H9 (cell line): ENCODE data around the gene NUP210L. TPM values are rescaled to one million over a fixed set of nuclear protein-coding genes. Genes with fewer than 3 reads are reported as not detected.

Experiments used
- DNase-seq: peaks from one replicate; pipeline ENCODE4 v3.0.0-alpha.2; 2017
- H2AFZ ChIP-seq: one replicate; pipeline ENCODE4 v1.6.1; 2013; ENCODE audit warnings: mild to moderate bottlenecking, low read length, control low read depth, moderate library complexity
- H2AK5ac ChIP-seq: 2 replicates; pipeline ENCODE4 v1.6.1; 2013; ENCODE audit warnings: low read length, control low read depth, mixed read lengths; ENCODE audit not compliant: insufficient read length
- H2BK120ac ChIP-seq: one replicate; pipeline ENCODE4 v1.6.1; 2013; ENCODE audit warnings: low read depth, mild to moderate bottlenecking, low read length, control low read depth, inconsistent platforms; ENCODE audit not compliant: poor library complexity, severe bottlenecking
- H2BK12ac ChIP-seq: 2 replicates; pipeline ENCODE4 v1.6.1; 2013; ENCODE audit warnings: low read length, control low read depth, mixed read lengths, low read depth; ENCODE audit not compliant: insufficient read length
- H2BK15ac ChIP-seq: 2 replicates; pipeline ENCODE4 v1.6.1; 2013; ENCODE audit warnings: low read depth, low read length, control low read depth
- H2BK20ac ChIP-seq: one replicate; pipeline ENCODE4 v1.6.1; 2013; ENCODE audit warnings: low read depth, mild to moderate bottlenecking, low read length, control low read depth, inconsistent platforms; ENCODE audit not compliant: poor library complexity, severe bottlenecking
- H2BK5ac ChIP-seq: 2 replicates; pipeline ENCODE4 v1.6.1; 2013; ENCODE audit warnings: low read length, control low read depth, mixed read lengths; ENCODE audit not compliant: insufficient read length
- H3K14ac ChIP-seq: 2 replicates; pipeline ENCODE4 v1.6.1; 2013; ENCODE audit warnings: low read length, control low read depth; ENCODE audit not compliant: insufficient read depth
- H3K18ac ChIP-seq: 2 replicates; pipeline ENCODE4 v1.6.1; 2013; ENCODE audit warnings: low read depth, mild to moderate bottlenecking, mixed read lengths, low read length, control low read depth; ENCODE audit not compliant: insufficient read length
- H3K23ac ChIP-seq: 2 replicates; pipeline ENCODE4 v1.6.1; 2013; ENCODE audit warnings: low read length, control low read depth, mixed read lengths, low read depth; ENCODE audit not compliant: insufficient read length
- H3K23me2 ChIP-seq: 2 replicates; pipeline ENCODE4 v1.6.1; 2013; ENCODE audit warnings: low read depth, mild to moderate bottlenecking, mixed read lengths, low read length, control low read depth; ENCODE audit not compliant: insufficient read length, poor library complexity, severe bottlenecking
- H3K27ac ChIP-seq: 2 replicates; pipeline ENCODE4 v1.5.1; 2013; ENCODE audit warnings: low read length, control low read depth, mixed read lengths, low read depth; ENCODE audit not compliant: insufficient read length
- H3K27me3 ChIP-seq: 2 replicates; pipeline ENCODE4 v1.6.1; 2013; ENCODE audit warnings: low read length, control low read depth, inconsistent platforms; ENCODE audit not compliant: insufficient read depth
- H3K4ac ChIP-seq: 2 replicates; pipeline ENCODE4 v1.6.1; 2013; ENCODE audit warnings: low read depth, mild to moderate bottlenecking, control low read depth, inconsistent platforms, low read length, moderate library complexity
- H3K4me1 ChIP-seq: 2 replicates; pipeline ENCODE4 v1.6.1; 2013; ENCODE audit warnings: low read length, control low read depth, inconsistent platforms; ENCODE audit not compliant: insufficient read depth
- H3K4me2 ChIP-seq: 2 replicates; pipeline ENCODE4 v1.6.1; 2013; ENCODE audit warnings: low read length, control low read depth, mixed read lengths; ENCODE audit not compliant: insufficient read length, insufficient read depth
- H3K56ac ChIP-seq: 2 replicates; pipeline ENCODE4 v1.6.1; 2013; ENCODE audit warnings: low read depth, mild to moderate bottlenecking, mixed read lengths, low read length, control low read depth; ENCODE audit not compliant: insufficient read length
- H3K79me1 ChIP-seq: 2 replicates; pipeline ENCODE4 v1.6.1; 2013; ENCODE audit warnings: low read depth, mild to moderate bottlenecking, moderate library complexity, low read length, control low read depth, inconsistent platforms; ENCODE audit not compliant: insufficient read depth, poor library complexity, severe bottlenecking
- H3K79me2 ChIP-seq: 2 replicates; pipeline ENCODE4 v1.6.1; 2013; ENCODE audit warnings: low read length, control low read depth, inconsistent platforms; ENCODE audit not compliant: insufficient read depth
- H3K9ac ChIP-seq: 2 replicates; pipeline ENCODE4 v1.6.1; 2013; ENCODE audit warnings: low read length, control low read depth, mixed read lengths; ENCODE audit not compliant: insufficient read length; ENCODE audit errors: extremely low read depth
- H3K9me3 ChIP-seq: one replicate; pipeline ENCODE4 v1.6.1; 2013; ENCODE audit warnings: low read depth, low read length, inconsistent platforms; ENCODE audit not compliant: control insufficient read depth
- H3T11ph ChIP-seq: one replicate; pipeline ENCODE4 v1.6.1; 2013; ENCODE audit warnings: mild to moderate bottlenecking, low read length, control low read depth, inconsistent platforms
- H4K20me1 ChIP-seq: one replicate; pipeline ENCODE4 v1.6.1; 2013; ENCODE audit not compliant: control insufficient read depth, insufficient read length, insufficient read depth
- H4K5ac ChIP-seq: 2 replicates; pipeline ENCODE4 v1.6.1; 2013; ENCODE audit warnings: low read depth, mild to moderate bottlenecking, mixed read lengths, low read length, control low read depth; ENCODE audit not compliant: insufficient read length
- H4K8ac ChIP-seq: replicated peaks from 2 replicates; pipeline ENCODE4 v1.6.1; 2013; ENCODE audit warnings: low read length, control low read depth, mixed read lengths, low read depth; ENCODE audit not compliant: insufficient read length
- H4K91ac ChIP-seq: 2 replicates; pipeline ENCODE4 v1.6.1; 2013; ENCODE audit warnings: low read depth, mild to moderate bottlenecking, moderate library complexity, mixed read lengths, low read length, control low read depth; ENCODE audit not compliant: insufficient read length
- H3K27ac Mint-ChIP-seq, 3 experiments: 2 replicates in 2 of 3; 3 replicates in 1 of 3; pipeline ENCODE4 v1.8.0; 2020 to 2021; ENCODE audit warnings: mixed read lengths in 3 of 3, mild to moderate bottlenecking in 1 of 3, moderate library complexity in 1 of 3
- H3K27me3 Mint-ChIP-seq: 2 replicates; pipeline ENCODE4 v1.8.0; 2021; ENCODE audit warnings: low read depth, mild to moderate bottlenecking, moderate library complexity, mixed read lengths
- H3K36me3 Mint-ChIP-seq, 3 experiments: 2 replicates in 2 of 3; 3 replicates in 1 of 3; pipeline ENCODE4 v1.8.0; 2020 to 2021; ENCODE audit warnings: low read depth in 3 of 3, mixed read lengths in 3 of 3; ENCODE audit not compliant: insufficient read depth in 1 of 3
- H3K4me1 Mint-ChIP-seq, 2 experiments: 2 replicates each; pipeline ENCODE4 v1.8.0; 2020; ENCODE audit warnings: mixed read lengths in 2 of 2
- H3K4me3 Mint-ChIP-seq, 2 experiments: 2 replicates in 1 of 2; 3 replicates in 1 of 2; pipeline ENCODE4 v1.8.0; 2020 to 2021; ENCODE audit warnings: mild to moderate bottlenecking in 2 of 2, mixed read lengths in 2 of 2, moderate library complexity in 1 of 2
- H3K9me3 Mint-ChIP-seq, 2 experiments: 2 replicates in 1 of 2; 3 replicates in 1 of 2; pipeline ENCODE4 v1.8.0; 2020; ENCODE audit warnings: mild to moderate bottlenecking in 2 of 2, mixed read lengths in 2 of 2, moderate library complexity in 1 of 2
- WGBS: extraction: QIAGEN DNeasy Blood & Tissue Kit; methylation state at CpG from one replicate; pipeline ENCODE4 v1.1.7; 2013; ENCODE audit warnings: missing lambda C conversion rate, low lambda C conversion rate, mixed read lengths; ENCODE audit not compliant: insufficient read length; ENCODE audit errors: extremely low coverage; 5-methylcytosine and 5-hydroxymethylcytosine counted together
- total RNA-seq: library from RNA; stranded (reverse); gene quantifications from 2 replicates; pipeline ENCODE4 v1.2.1, GENCODE V29; 2021
- TF ChIP-seq, protein P1 (sequence below): fragments of 200-600 bp; sonication (generic); conservative IDR thresholded peaks from 3 replicates; pipeline ENCODE4 v1.8.0; 2021; ENCODE audit warnings: antibody characterized with exemption, mild to moderate bottlenecking

NUP210L gene
- total RNA-seq, 1 experiment from 2014 or later: 0.04 TPM

DNA sequence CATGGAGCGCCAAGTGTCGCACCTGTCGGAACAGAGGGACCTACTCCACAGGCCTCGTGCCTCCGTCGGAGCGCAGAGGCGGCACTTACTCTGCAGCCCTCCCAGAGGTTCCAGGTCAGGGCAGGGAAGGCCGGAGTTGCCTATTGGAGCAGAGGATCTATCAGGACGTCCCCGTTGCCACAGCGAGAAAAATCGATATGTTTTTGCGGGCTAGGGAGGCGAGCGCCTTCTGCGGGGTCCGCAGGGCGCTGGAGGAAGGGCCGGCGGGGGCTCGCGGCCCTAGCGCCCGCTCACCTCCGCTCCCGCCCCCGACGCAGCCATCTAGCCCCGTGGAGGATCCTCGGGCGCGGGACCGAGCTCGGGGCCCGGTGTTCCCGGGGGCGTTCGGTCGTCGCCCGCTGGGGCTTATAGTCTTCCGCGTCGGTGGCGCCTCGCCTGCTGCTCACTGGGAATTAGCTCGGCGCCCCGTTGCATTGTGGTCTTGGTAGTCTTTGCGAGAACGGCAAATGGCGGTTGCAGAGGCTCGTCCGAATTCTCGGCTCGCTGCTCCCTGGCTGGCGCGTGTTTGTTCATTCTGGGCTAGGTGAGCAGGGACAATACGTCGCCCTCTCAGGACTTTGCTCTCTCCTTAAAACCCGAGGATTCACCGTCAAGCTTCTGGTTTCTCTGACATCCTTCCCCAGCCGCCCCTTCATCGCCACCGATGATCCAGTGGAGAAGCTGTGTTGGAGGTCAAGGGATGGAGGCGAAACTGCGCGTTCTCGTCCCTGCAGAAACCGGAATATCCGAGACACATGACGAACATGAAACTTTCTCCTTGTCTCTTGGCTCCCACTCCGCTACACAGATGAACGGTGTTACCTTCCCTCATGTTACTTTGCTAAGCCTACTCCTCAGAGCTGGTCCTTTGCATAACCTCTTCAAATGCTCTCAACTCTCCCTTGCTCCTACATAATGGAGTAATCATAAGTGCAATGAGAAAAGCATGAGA lies 177.3 kb downstream of the NUP210L start, which contains the start of gene JTB:
JTB (minus strand) TSS at position 425 of the 991 bp plus-strand sequence; CDS start at position 3, 422 bp downstream.
- no peaks in the 10 kb centered on the region for H4K20me1 ChIP-seq
- H3K23ac ChIP-seq: no peak within 1 kb of the TSS
- no peaks in the 10 kb centered on the region for H3K27me3 Mint-ChIP-seq
- H3K9me3 ChIP-seq: no peaks in the 10 kb centered on the region
- H4K5ac ChIP-seq: no peak within 1 kb of the TSS
- WGBS: no CpG with 5 or more reads among the region's 75 CpGs
- peak within 1 kb of the TSS; percentile 94 for H3K4me2 ChIP-seq
- no peak within 1 kb of the TSS for H2BK5ac ChIP-seq
- no peak within 1 kb of the TSS for H3K4ac ChIP-seq
- H4K91ac ChIP-seq: no peak within 1 kb of the TSS
- TF ChIP-seq, protein P1, sequence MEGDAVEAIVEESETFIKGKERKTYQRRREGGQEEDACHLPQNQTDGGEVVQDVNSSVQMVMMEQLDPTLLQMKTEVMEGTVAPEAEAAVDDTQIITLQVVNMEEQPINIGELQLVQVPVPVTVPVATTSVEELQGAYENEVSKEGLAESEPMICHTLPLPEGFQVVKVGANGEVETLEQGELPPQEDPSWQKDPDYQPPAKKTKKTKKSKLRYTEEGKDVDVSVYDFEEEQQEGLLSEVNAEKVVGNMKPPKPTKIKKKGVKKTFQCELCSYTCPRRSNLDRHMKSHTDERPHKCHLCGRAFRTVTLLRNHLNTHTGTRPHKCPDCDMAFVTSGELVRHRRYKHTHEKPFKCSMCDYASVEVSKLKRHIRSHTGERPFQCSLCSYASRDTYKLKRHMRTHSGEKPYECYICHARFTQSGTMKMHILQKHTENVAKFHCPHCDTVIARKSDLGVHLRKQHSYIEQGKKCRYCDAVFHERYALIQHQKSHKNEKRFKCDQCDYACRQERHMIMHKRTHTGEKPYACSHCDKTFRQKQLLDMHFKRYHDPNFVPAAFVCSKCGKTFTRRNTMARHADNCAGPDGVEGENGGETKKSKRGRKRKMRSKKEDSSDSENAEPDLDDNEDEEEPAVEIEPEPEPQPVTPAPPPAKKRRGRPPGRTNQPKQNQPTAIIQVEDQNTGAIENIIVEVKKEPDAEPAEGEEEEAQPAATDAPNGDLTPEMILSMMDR: no peak
- H3K4me1 ChIP-seq: no peaks in the 10 kb centered on the region
- no peaks in the 10 kb centered on the region for H3K79me2 ChIP-seq
- no peaks in the 10 kb centered on the region for H3K79me1 ChIP-seq
- H3K56ac ChIP-seq: no peak within 1 kb of the TSS
- no peak within 1 kb of the TSS for H3K18ac ChIP-seq
- H2BK20ac ChIP-seq: no peak within 1 kb of the TSS
- no peak within 1 kb of the TSS for H2AK5ac ChIP-seq
- peaks cover 27 to 70% (median 60%) of the 10 kb centered on the region in 3 experiments for H3K36me3 Mint-ChIP-seq
- no peak within 1 kb of the TSS for H2BK12ac ChIP-seq
- no peak within 1 kb of the TSS for H2BK15ac ChIP-seq
- no peak within 1 kb of the TSS for H2BK120ac ChIP-seq
- H3T11ph ChIP-seq: no peak within 1 kb of the TSS
- H4K8ac ChIP-seq: no peak within 1 kb of the TSS
- H3K4me1 Mint-ChIP-seq: peaks cover 19 to 29% of the 10 kb centered on the region in 2 experiments
- no peak within 1 kb of the TSS for H2AFZ ChIP-seq
- peaks cover 9% of the 10 kb centered on the region for H3K23me2 ChIP-seq
- peak within 1 kb of the TSS; percentile 91 to 99 (median 98) for H3K27ac Mint-ChIP-seq
- no peaks in the 10 kb centered on the region for H3K9me3 Mint-ChIP-seq
- no peaks in the 10 kb centered on the region for H3K27me3 ChIP-seq
- no peak within 1 kb of the TSS for H3K27ac ChIP-seq
- H3K9ac ChIP-seq: peak within 1 kb of the TSS; percentile 82
- H3K14ac ChIP-seq: peak within 1 kb of the TSS; percentile 17
- peak within 1 kb of the TSS; percentile 95 to 99 for H3K4me3 Mint-ChIP-seq
- DNase-seq: peak; percentile 82
